Measurements from ENCODE around the gene PACRG.

PACRG gene

GRCh38 chr6:163335056-163335455, 607.3 kb downstream of the PACRG start:
- no peak for DNase-seq (ENCODE audit: low spot score)

DNA sequence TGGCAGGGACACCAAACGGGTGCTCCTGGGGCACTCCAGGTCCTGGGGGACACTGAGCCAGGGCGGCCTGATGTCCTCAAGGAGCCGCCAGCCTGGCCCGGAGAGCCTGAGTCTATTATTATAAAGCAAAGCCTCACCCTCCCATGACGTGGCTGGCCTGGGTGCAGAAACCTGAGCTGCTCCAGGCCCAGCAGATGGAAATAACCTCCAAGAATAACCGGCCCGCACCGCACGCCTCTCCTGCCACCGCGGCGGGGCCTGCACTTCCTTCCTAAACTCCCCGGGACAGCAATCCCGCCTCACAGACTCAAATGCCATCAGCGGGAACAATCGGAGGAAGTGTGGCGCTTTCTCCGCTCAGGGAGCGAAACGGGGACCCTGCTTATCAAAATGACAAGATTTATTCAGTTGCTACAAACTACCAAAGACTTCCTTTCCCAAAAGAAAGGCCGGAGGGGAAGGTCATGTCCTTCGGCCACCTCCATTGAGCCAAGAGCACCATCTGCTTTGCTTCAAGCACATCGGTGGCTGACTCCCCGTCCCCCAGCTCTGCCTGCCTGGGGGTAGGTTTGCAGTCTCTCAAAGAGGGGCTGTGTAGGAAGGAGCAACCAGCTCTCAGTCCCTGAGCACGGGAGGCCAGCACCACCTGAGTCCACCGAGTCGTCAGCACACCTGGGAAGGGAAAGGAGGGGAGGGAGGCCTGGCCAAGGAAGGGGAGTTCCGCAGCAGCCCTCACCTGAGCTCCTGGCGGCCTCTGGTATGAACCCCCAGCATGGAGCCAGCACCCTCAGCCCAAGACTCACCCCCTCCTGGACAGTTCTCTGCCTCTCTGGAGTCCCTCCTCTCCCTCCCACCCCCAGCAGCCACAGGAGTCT, 608.1 kb downstream of the PACRG start:
- no peak for DNase-seq (ENCODE audit: low spot score)

- DNase-seq (ENCODE audit: low spot score), result no peak
These were observed 609.2 kb downstream of the PACRG start for GRCh38 chr6:163336961-163337360.

GRCh38 chr6:163337958-163338357, 610.2 kb downstream of the PACRG start:
- no peak for DNase-seq (ENCODE audit: low spot score)

GRCh38 chr6:163338671-163339405, 611.1 kb downstream of the PACRG start:
- DNase-seq (ENCODE audit: low spot score), result peak; percentile 64

GRCh38 chr6:163339466-163339865, 611.7 kb downstream of the PACRG start:
- no peak for DNase-seq (ENCODE audit: low spot score)

GRCh38 chr6:163340201-163340887, 612.6 kb downstream of the PACRG start:
- DNase-seq (ENCODE audit: low spot score), result no peak

GRCh38 chr6:163341224-163342061, 613.7 kb downstream of the PACRG start:
- DNase-seq (ENCODE audit: low spot score), result no peak

- no peak for DNase-seq (ENCODE audit: low spot score)
These were observed 615.1 kb downstream of the PACRG start for GRCh38 chr6:163342571-163343539.

DNA sequence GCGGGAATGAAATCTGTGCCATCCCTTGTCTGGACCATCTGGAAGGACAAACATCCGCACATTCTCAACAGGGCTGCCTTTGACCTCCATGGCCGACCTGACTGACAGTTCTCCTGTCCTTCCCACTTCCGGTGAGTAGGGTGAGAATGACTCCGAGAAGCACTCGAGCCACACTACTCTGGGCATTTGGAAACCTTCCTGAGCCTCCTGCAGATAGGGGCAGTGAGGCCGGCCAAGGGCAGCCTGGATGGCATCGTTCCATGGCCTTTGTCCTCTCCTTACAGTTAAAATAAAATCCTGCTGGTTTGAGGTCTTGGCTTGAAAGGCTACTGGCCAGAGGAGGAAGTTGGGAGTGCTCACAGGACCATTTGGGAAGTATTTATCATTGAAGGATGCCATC, 615.8 kb downstream of the PACRG start:
- DNase-seq (ENCODE audit: low spot score), result no peak

- no peak for DNase-seq (ENCODE audit: low spot score)
These were observed 616.6 kb downstream of the PACRG start for GRCh38 chr6:163344411-163344810.

DNA sequence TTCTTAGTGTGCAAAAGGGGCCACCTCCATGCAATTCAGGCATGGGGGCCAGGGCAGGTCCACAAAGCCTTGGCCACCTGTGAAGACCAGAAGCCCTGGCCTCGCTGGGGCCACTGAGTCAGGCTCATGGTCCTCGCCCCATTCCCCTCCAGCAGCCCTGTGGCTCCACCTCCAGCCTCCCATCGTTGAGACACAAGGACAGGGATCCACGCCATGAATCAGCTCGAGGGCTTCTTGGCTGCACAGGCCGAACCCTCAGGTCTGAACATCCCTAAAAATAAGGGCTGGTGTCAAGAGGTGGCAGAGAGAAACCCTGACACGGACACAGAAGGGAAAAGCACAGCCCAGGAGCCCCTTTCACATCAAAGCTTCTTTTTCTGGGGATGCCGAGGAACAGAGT, 618.2 kb downstream of the PACRG start:
- DNase-seq (ENCODE audit: low spot score), result no peak

DNA sequence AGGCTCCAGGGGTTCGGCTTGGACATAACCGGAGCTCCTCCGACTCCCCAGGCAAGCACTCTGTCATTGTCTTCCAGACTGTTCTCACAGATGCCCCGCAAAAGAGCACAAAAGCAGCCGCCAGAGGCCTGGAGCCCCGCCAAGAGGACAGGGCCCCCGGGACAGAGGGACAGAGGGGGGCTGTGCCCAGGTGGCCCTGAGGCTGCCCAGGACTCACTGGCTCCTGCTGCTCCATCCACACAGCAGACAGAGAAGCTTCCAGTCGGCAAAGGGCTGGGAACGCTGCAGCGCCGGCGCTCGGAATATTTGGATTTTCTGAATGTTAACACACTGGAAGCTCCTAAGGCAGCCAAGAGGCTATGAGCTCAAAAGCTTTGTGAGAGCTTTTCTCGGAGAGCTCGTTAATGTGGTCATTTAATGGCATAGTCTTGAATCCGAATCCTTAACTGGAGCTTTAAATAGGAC, 618.8 kb downstream of the PACRG start:
- DNase-seq (ENCODE audit: low spot score), result no peak

DNA sequence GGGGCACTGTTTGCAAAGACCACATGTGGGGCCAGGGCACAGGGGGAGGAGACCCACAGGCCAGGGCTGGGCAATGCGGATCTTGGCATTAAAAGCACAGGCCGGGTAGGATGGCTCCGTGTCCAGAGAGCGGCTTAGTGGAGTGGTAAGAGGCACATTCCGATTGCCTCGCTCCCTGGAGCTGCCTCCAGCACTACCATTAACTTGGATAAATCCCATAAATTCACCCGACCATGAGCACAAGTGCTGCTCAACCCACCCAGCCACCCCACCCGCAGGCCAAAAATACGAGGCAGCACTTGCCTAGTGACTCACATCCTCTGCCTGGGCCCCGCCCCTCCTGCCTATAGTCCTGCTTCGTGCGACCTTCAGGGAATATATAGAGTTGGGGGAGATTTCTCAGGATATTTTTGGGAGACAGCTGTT, 619.3 kb downstream of the PACRG start:
- DNase-seq (ENCODE audit: low spot score), result no peak

GRCh38 chr6:163348789-163349680, 621.3 kb downstream of the PACRG start:
- no peak for DNase-seq (ENCODE audit: low spot score)

DNA sequence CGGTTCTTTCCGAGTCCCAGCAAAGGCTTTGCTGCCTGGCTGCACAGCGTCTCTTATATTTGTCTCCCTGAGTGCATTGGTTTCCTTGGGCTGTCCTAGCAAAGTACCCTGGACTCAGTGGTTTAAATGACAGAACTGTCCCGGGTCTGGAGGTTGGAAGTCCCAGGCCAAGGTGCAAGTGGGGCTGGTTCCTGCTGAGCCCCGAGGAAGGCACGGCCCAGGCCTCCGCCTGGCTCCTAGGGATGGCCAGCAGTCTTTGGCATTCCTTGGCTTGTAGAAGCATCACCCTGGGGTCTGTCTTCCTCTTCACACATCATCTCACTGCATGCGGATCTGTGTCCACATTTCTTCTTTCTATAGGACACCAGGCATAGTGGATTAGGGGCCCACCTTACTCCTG, 621.9 kb downstream of the PACRG start:
- no peak for DNase-seq (ENCODE audit: low spot score)

DNA sequence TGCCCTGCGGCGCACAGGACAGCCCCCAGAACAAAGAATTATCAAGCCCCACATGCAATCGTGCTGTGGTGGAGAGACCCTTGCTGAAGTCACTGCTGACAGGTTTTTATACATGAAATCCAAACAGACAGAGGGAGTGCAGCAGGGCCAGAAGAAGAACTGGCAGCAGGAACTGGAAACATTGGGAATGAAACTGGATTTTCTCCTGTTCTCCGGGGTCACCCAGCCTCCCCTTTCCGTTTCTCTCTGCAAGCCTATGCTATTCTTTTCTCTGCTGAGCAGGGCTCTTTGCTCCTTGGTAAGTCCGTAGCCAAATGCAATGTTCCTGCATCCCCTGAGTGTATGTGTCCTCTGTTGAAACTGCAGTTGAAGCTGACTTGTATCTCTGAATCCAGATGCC, 623.2 kb downstream of the PACRG start:
- DNase-seq (ENCODE audit: low spot score), result no peak

GRCh38 chr6:163352011-163352685, 624.4 kb downstream of the PACRG start:
- no peak for DNase-seq (ENCODE audit: low spot score)

- DNase-seq (ENCODE audit: low spot score), result no peak
These were observed 625.2 kb downstream of the PACRG start for GRCh38 chr6:163352966-163353365.

All from ecto neural progenitor cell (in vitro differentiated cells).